ENCODE results near the gene KIF3A.

Gene KIF3A

GRCh38 chr5:132736853-132737833, at the start of gene KIF3A:
TSS of gene KIF3A (minus strand) at chr5:132737546. CDS start at chr5:132737419, 127 bp downstream.
- Histone ChIP-seq H3K27me3 (ENCODE audit: insufficient read depth, low read depth, severe bottlenecking) (no peaks in the 10 kb centered on the region), H3K4me3 (ENCODE audit: low read depth, low read length) (peak within 1 kb of the TSS; percentile 78), H3K27ac (peak within 1 kb of the TSS; percentile 57), H3K9me3 (ENCODE audit: severe bottlenecking) (no peaks in the 10 kb centered on the region), H3K36me3 (peaks cover 8% of the 10 kb centered on the region; the same call in 1 of the 2 replicates)
- TF ChIP-seq CTCF (IDR thresholded peaks at IDR 0.05; ENCODE audit: low read depth, low read length) = no peak
- DNase-seq = peak; percentile 98

- Histone ChIP-seq H3K4me3 (ENCODE audit: low read depth, low read length) (no peak overlapping the region), H3K27me3 (ENCODE audit: insufficient read depth, low read depth, severe bottlenecking) (no peaks in the 10 kb centered on the region), H3K36me3 (no peaks in the 10 kb centered on the region), H3K27ac (no peak overlapping the region), H3K9me3 (ENCODE audit: severe bottlenecking) (peaks cover 4% of the 10 kb centered on the region)
- TF ChIP-seq CTCF (IDR thresholded peaks at IDR 0.05; ENCODE audit: low read depth, low read length) = no peak
- DNase-seq = no peak
These were observed 49.7 kb upstream of the KIF3A start for GRCh38 chr5:132787076-132787475.

GRCh38 chr5:132785864-132786263, 48.5 kb upstream of the KIF3A start:
- no peaks in the 10 kb centered on the region for H3K36me3 ChIP-seq
- H3K4me3 ChIP-seq (ENCODE audit: low read depth, low read length) = no peak overlapping the region
- H3K27me3 ChIP-seq (ENCODE audit: insufficient read depth, low read depth, severe bottlenecking) = no peaks in the 10 kb centered on the region
- no peak for DNase-seq
- H3K27ac ChIP-seq = no peak overlapping the region
- no peak for TF ChIP-seq CTCF (IDR thresholded peaks at IDR 0.05; ENCODE audit: low read depth, low read length)
- peaks cover 4% of the 10 kb centered on the region for H3K9me3 ChIP-seq (ENCODE audit: severe bottlenecking)

- TF ChIP-seq CTCF (IDR thresholded peaks at IDR 0.05; ENCODE audit: low read depth, low read length) = no peak
- peaks cover 4% of the 10 kb centered on the region for H3K9me3 ChIP-seq (ENCODE audit: severe bottlenecking)
- H3K36me3 ChIP-seq = no peaks in the 10 kb centered on the region
- no peak overlapping the region for H3K4me3 ChIP-seq (ENCODE audit: low read depth, low read length)
- no peak overlapping the region for H3K27ac ChIP-seq
- no peaks in the 10 kb centered on the region for H3K27me3 ChIP-seq (ENCODE audit: insufficient read depth, low read depth, severe bottlenecking)
- no peak for DNase-seq
These were observed 48.0 kb upstream of the KIF3A start for GRCh38 chr5:132785365-132785764.

GRCh38 chr5:132782101-132782500, 44.8 kb upstream of the KIF3A start:
- H3K9me3 ChIP-seq (ENCODE audit: severe bottlenecking) = peaks cover 4% of the 10 kb centered on the region
- H3K36me3 ChIP-seq = no peaks in the 10 kb centered on the region
- H3K27ac ChIP-seq = no peak overlapping the region
- H3K27me3 ChIP-seq (ENCODE audit: insufficient read depth, low read depth, severe bottlenecking) = no peaks in the 10 kb centered on the region
- no peak for DNase-seq
- TF ChIP-seq CTCF (IDR thresholded peaks at IDR 0.05; ENCODE audit: low read depth, low read length) = no peak
- no peak overlapping the region for H3K4me3 ChIP-seq (ENCODE audit: low read depth, low read length)
